Dedifferentiated amniotic fluid mesenchymal stem cell (primary cell): ENCODE data around the gene EVI5L.
"Not testable (repeated sequence)": the region's sequence is repeated elsewhere in the genome, so short reads cannot be mapped to it uniquely, and the experiment has no call there.

Experiments
- DNase-seq: peaks from one replicate; pipeline ENCODE4 v3.0.0-alpha.2; 2016; ENCODE audit errors: extremely low spot score

EVI5L gene

GRCh38 chr19:7829561-7830271, at the start of gene EVI5L:
EVI5L (plus strand) TSS chr19:7830218; CDS start chr19:7846543, 16,325 bp downstream.
- DNase-seq, result peak; percentile 100

GRCh38 chr19:7781157-7781556, 48.9 kb upstream of the EVI5L start:
- no peak for DNase-seq

- no peak for DNase-seq
Measured at GRCh38 chr19:7783991-7784423, 46.0 kb upstream of the EVI5L start.

- DNase-seq, result no peak
Measured at GRCh38 chr19:7784856-7785255, 45.2 kb upstream of the EVI5L start.

GRCh38 chr19:7787141-7787540, 42.9 kb upstream of the EVI5L start:
- DNase-seq, result no peak

- DNase-seq, result no peak
Measured at GRCh38 chr19:7787602-7788177, 42.3 kb upstream of the EVI5L start.

GRCh38 chr19:7788178-7788932, 41.7 kb upstream of the EVI5L start:
- no peak for DNase-seq

- DNase-seq, result no peak
Measured at GRCh38 chr19:7788933-7789323, 41.1 kb upstream of the EVI5L start.

- no peak for DNase-seq
Measured at GRCh38 chr19:7789447-7789846, 40.6 kb upstream of the EVI5L start.

- DNase-seq, result no peak
Measured at GRCh38 chr19:7790416-7790815, 39.6 kb upstream of the EVI5L start.

- no peak for DNase-seq
Measured at GRCh38 chr19:7792281-7792680, 37.7 kb upstream of the EVI5L start.

- not testable (repeated sequence) for DNase-seq
Measured at GRCh38 chr19:7792701-7793100, 37.3 kb upstream of the EVI5L start.

- no peak for DNase-seq
Measured at GRCh38 chr19:7793493-7793892, 36.5 kb upstream of the EVI5L start.

- DNase-seq, result no peak
Measured at GRCh38 chr19:7795555-7796161, 34.4 kb upstream of the EVI5L start.

- peak; percentile 72 for DNase-seq
Measured at GRCh38 chr19:7799640-7800355, 30.2 kb upstream of the EVI5L start.

- DNase-seq, result no peak
Measured at GRCh38 chr19:7801020-7801570, 28.9 kb upstream of the EVI5L start.

GRCh38 chr19:7806234-7806633, 23.8 kb upstream of the EVI5L start:
- no peak for DNase-seq

GRCh38 chr19:7806876-7807275, 23.1 kb upstream of the EVI5L start:
- DNase-seq, result no peak

GRCh38 chr19:7808108-7808507, 21.9 kb upstream of the EVI5L start:
- no peak for DNase-seq

- no peak for DNase-seq
Measured at GRCh38 chr19:7811989-7812388, 18.0 kb upstream of the EVI5L start.

- DNase-seq, result no peak
Measured at GRCh38 chr19:7815325-7815724, 14.7 kb upstream of the EVI5L start.
